K562 (cell line): ENCODE measurements around the gene CBFA2T3. TPM values are rescaled to one million over a fixed set of nuclear protein-coding genes. Genes with fewer than 3 reads are reported as not detected.

ENCODE experiments used
- CBX3 ChIP-seq, 2 experiments: IDR thresholded peaks; 1 replicate in 1 of 2; 2 replicates in 1 of 2; pipeline ENCODE4 v1.6.1; 2012; ENCODE audit warnings: inconsistent platforms in 2 of 2, low read length in 2 of 2, borderline replicate concordance in 1 of 2, control low read depth in 1 of 2
- KDM2B ChIP-seq: fragments of 250-450 bp; sonication (Bioruptor Pico); IDR thresholded peaks from 2 replicates; pipeline ENCODE4 v1.8.0; 2021; ENCODE audit warnings: mild to moderate bottlenecking, moderate library complexity
- NRF1 ChIP-seq, 2 experiments: fragments of 450-650 bp; IDR thresholded peaks in 1 of 2; conservative IDR thresholded peaks in 1 of 2; 2 replicates each; pipeline ENCODE4 v1.6.1; 2014; ENCODE audit warnings: mild to moderate bottlenecking in 2 of 2
- PRPF4 ChIP-seq: fragments of 200-400 bp; formaldehyde crosslinking; IDR thresholded peaks from one replicate; pipeline ENCODE4 v1.6.1; 2017; ENCODE audit warnings: low read length, low read depth, mild to moderate bottlenecking; ENCODE audit not compliant: insufficient read depth, poor library complexity, severe bottlenecking
- SOX6 ChIP-seq: fragments of 450-650 bp; IDR thresholded peaks from 2 replicates; pipeline ENCODE4 v1.6.1; 2014; ENCODE audit warnings: mild to moderate bottlenecking
- ZNF3 ChIP-seq: fragments of 250-450 bp; sonication (Bioruptor Pico); IDR thresholded peaks from 2 replicates; pipeline ENCODE4 v1.5.0; 2021; ENCODE audit warnings: mild to moderate bottlenecking, moderate library complexity
- ZNF778 ChIP-seq: fragments of 450-650 bp; formaldehyde crosslinking; IDR thresholded peaks from 2 replicates; pipeline ENCODE4 v1.4.0; 2020; ENCODE audit warnings: mild to moderate bottlenecking, moderate library complexity
- polyA plus RNA-seq, 8 experiments: library from polyadenylated mRNA; depleted of rRNA in 4 of 8; stranded (reverse) in 5 of 8; unstranded in 3 of 8; fragments of >200 nt; fragmentation: Nextera tagmentation in 2 of 8; fragmentation: Illumina TruSeq in 1 of 8; extraction: Ambion mirVana in 2 of 8; extraction: Trizol in 1 of 8; gene quantifications; 2 replicates each; pipeline versions ENCODE4 v1.2.1 to v1.2.3, GENCODE V29; 2011 to 2014; ENCODE audit warnings: inconsistent platforms in 1 of 8, missing spikeins in 1 of 8
- total RNA-seq, 7 experiments: library from RNA; depleted of rRNA in 6 of 7; stranded (reverse); fragments of >200 nt in 6 of 7; fragmentation: Illumina TruSeq in 2 of 7; extraction: Trizol in 2 of 7; gene quantifications; 2 replicates each; pipeline versions ENCODE4 v1.2.1 to v1.2.3, GENCODE V29; 2011 to 2021; ENCODE audit warnings: low replicate concordance in 1 of 7
- TF ChIP-seq, protein P1 (sequence below): fragments of 150-350 bp; conservative IDR thresholded peaks from 2 replicates; pipeline ENCODE4 v1.6.1; 2014; ENCODE audit warnings: low read length
- TF ChIP-seq, protein P2 (sequence below): fragments of 250-450 bp; sonication (Bioruptor Pico); IDR thresholded peaks from 2 replicates; pipeline ENCODE4 v1.5.0; 2021; ENCODE audit warnings: mild to moderate bottlenecking, borderline replicate concordance
- TF ChIP-seq, protein P3 (sequence below): fragments of 450-650 bp; IDR thresholded peaks from 2 replicates; pipeline ENCODE4 v1.6.1; 2017; ENCODE audit warnings: antibody characterized with exemption, mild to moderate bottlenecking
- TF ChIP-seq, protein P4 (sequence below): fragments of 250-450 bp; sonication (Bioruptor Pico); IDR thresholded peaks from 2 replicates; pipeline ENCODE4 v1.4.0; 2020; ENCODE audit warnings: mild to moderate bottlenecking, moderate library complexity, borderline replicate concordance

CBFA2T3 gene
- total and polyA plus RNA-seq, 9 of the 15 experiments (the other 6 are each of a cell fraction or from before 2014, with no cell fraction given), result 2.3 to 145 (median 6.7) TPM

DNA sequence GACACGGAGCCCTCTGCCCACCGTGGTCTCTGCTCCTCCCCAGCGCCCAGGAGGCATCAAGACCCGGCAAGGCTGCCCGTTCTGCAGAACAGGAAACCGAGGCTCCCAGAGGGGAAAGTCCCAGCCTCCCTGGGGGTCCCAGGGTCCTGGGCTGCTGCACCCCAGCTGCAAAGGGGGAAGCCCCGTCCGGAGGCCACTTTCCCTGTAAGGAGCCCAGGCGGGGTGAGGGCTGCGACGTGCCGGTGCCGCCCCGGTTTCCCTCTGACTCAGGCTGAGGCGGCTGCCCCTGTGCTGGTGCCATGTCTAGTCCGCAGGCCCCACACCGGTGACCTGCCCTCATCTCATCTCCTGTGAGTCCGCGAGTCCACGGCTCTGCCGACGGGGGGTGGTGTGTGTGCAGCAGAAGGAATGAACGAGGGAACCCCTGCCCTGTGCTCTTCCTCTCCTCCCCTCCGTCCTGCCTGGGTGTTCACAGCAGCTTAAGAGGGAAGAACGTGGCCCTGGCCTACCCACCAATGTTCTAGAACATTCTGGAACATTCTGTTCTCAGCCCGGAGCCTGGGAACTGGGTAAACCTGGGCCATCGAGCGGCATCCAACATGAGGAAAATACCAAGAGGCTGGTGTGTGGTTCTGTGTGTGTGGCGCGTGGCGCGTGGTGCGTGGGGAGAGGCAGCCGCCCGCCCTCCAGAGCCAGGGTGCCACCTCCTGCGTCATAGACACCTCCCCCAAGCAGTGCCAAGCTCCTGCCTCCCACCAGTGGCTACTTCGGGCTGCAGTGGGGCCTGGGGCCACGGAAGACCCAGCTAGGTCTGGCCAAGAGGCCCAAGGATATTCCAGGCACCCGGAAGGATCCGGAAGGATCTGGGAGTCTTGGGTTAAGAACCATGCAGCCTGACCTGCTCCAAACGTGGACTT lies 7.0 kb upstream of the CBFA2T3 start (continued):
- TF ChIP-seq, protein P1, sequence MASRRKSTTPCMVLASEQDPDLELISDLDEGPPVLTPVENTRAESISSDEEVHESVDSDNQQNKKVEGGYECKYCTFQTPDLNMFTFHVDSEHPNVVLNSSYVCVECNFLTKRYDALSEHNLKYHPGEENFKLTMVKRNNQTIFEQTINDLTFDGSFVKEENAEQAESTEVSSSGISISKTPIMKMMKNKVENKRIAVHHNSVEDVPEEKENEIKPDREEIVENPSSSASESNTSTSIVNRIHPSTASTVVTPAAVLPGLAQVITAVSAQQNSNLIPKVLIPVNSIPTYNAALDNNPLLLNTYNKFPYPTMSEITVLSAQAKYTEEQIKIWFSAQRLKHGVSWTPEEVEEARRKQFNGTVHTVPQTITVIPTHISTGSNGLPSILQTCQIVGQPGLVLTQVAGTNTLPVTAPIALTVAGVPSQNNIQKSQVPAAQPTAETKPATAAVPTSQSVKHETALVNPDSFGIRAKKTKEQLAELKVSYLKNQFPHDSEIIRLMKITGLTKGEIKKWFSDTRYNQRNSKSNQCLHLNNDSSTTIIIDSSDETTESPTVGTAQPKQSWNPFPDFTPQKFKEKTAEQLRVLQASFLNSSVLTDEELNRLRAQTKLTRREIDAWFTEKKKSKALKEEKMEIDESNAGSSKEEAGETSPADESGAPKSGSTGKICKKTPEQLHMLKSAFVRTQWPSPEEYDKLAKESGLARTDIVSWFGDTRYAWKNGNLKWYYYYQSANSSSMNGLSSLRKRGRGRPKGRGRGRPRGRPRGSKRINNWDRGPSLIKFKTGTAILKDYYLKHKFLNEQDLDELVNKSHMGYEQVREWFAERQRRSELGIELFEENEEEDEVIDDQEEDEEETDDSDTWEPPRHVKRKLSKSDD, result no peak
- TF ChIP-seq, protein P2, sequence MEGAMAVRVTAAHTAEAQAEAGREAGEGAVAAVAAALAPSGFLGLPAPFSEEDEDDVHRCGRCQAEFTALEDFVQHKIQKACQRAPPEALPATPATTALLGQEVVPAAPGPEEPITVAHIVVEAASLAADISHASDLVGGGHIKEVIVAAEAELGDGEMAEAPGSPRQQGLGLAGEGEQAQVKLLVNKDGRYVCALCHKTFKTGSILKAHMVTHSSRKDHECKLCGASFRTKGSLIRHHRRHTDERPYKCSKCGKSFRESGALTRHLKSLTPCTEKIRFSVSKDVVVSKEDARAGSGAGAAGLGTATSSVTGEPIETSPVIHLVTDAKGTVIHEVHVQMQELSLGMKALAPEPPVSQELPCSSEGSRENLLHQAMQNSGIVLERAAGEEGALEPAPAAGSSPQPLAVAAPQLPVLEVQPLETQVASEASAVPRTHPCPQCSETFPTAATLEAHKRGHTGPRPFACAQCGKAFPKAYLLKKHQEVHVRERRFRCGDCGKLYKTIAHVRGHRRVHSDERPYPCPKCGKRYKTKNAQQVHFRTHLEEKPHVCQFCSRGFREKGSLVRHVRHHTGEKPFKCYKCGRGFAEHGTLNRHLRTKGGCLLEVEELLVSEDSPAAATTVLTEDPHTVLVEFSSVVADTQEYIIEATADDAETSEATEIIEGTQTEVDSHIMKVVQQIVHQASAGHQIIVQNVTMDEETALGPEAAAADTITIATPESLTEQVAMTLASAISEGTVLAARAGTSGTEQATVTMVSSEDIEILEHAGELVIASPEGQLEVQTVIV (CRISPR knock-in tag), result no peak
- no peak for TF ChIP-seq KDM2B (CRISPR knock-in tag)
- no peak for TF ChIP-seq CBX3 (IDR thresholded peaks at IDR 0.05; ENCODE audit: borderline replicate concordance in 1 of 2, low read length in 2 of 2)
- TF ChIP-seq, protein P3, sequence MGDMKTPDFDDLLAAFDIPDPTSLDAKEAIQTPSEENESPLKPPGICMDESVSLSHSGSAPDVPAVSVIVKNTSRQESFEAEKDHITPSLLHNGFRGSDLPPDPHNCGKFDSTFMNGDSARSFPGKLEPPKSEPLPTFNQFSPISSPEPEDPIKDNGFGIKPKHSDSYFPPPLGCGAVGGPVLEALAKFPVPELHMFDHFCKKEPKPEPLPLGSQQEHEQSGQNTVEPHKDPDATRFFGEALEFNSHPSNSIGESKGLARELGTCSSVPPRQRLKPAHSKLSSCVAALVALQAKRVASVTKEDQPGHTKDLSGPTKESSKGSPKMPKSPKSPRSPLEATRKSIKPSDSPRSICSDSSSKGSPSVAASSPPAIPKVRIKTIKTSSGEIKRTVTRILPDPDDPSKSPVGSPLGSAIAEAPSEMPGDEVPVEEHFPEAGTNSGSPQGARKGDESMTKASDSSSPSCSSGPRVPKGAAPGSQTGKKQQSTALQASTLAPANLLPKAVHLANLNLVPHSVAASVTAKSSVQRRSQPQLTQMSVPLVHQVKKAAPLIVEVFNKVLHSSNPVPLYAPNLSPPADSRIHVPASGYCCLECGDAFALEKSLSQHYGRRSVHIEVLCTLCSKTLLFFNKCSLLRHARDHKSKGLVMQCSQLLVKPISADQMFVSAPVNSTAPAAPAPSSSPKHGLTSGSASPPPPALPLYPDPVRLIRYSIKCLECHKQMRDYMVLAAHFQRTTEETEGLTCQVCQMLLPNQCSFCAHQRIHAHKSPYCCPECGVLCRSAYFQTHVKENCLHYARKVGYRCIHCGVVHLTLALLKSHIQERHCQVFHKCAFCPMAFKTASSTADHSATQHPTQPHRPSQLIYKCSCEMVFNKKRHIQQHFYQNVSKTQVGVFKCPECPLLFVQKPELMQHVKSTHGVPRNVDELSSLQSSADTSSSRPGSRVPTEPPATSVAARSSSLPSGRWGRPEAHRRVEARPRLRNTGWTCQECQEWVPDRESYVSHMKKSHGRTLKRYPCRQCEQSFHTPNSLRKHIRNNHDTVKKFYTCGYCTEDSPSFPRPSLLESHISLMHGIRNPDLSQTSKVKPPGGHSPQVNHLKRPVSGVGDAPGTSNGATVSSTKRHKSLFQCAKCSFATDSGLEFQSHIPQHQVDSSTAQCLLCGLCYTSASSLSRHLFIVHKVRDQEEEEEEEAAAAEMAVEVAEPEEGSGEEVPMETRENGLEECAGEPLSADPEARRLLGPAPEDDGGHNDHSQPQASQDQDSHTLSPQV, result 0 out of 2 replicates have a peak, but pooled peaks have one; percentile 5
- TF ChIP-seq ZNF778 (CRISPR knock-in tag), result no peak
- no peak for TF ChIP-seq SOX6
- TF ChIP-seq NRF1 (conservative IDR thresholded peaks at IDR 0.05 in 1 of 2, IDR thresholded peaks at IDR 0.05 in 1 of 2), result no peak
- TF ChIP-seq, protein P4, sequence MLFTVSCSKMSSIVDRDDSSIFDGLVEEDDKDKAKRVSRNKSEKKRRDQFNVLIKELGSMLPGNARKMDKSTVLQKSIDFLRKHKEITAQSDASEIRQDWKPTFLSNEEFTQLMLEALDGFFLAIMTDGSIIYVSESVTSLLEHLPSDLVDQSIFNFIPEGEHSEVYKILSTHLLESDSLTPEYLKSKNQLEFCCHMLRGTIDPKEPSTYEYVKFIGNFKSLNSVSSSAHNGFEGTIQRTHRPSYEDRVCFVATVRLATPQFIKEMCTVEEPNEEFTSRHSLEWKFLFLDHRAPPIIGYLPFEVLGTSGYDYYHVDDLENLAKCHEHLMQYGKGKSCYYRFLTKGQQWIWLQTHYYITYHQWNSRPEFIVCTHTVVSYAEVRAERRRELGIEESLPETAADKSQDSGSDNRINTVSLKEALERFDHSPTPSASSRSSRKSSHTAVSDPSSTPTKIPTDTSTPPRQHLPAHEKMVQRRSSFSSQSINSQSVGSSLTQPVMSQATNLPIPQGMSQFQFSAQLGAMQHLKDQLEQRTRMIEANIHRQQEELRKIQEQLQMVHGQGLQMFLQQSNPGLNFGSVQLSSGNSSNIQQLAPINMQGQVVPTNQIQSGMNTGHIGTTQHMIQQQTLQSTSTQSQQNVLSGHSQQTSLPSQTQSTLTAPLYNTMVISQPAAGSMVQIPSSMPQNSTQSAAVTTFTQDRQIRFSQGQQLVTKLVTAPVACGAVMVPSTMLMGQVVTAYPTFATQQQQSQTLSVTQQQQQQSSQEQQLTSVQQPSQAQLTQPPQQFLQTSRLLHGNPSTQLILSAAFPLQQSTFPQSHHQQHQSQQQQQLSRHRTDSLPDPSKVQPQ, result no peak
- no peak for TF ChIP-seq PRPF4
- TF ChIP-seq ZNF3 (CRISPR knock-in tag), result no peak
